ENCODE data around the gene TMEM87B. TPM values are rescaled to one million over a fixed set of nuclear protein-coding genes. Genes with fewer than 3 reads are reported as not detected.

TMEM87B gene
- total RNA-seq, 4 donors from 2014 or later = 12.5 to 25.4 (median 22.8) TPM

GRCh38 chr2:112154246-112155117 lies 99.4 kb downstream of the TMEM87B start:
- WGBS, 2 donors (ENCODE audit: low coverage in 1 of 2) = 87 to 88% methylated on average over 7 to 9 of the region's 14 CpGs
- Histone ChIP-seq H3K27ac (no peak overlapping the region), H3K36me3 (no peaks in the 10 kb centered on the region), H3K4me1 (no peaks in the 10 kb centered on the region), H3K9me3 (no peaks in the 10 kb centered on the region), H3K27me3 (no peaks in the 10 kb centered on the region), H3K4me3 (no peak overlapping the region)
- TF ChIP-seq EP300 (IDR thresholded peaks at IDR 0.05) (no peak), CTCF (IDR thresholded peaks at IDR 0.05) (no peak), POLR2A (IDR thresholded peaks at IDR 0.05) (no peak), POLR2AphosphoS5 (IDR thresholded peaks at IDR 0.05) (no peak)
- no peak for ATAC-seq

- H3K36me3 ChIP-seq = no peaks in the 10 kb centered on the region
- H3K27me3 ChIP-seq = no peaks in the 10 kb centered on the region
- no peak overlapping the region for H3K27ac ChIP-seq
- no peak overlapping the region for H3K4me3 ChIP-seq
- no peaks in the 10 kb centered on the region for H3K4me1 ChIP-seq
- no peaks in the 10 kb centered on the region for H3K9me3 ChIP-seq
- WGBS, 2 donors (ENCODE audit: low coverage in 1 of 2) = 75% methylated on average over 14 of the region's 27 CpGs; no CpG with 5 or more reads in 1 of the 2 donors
- ATAC-seq = no peak
- TF ChIP-seq POLR2AphosphoS5 (IDR thresholded peaks at IDR 0.05) (no peak), EP300 (IDR thresholded peaks at IDR 0.05) (no peak), POLR2A (IDR thresholded peaks at IDR 0.05) (no peak), CTCF (IDR thresholded peaks at IDR 0.05) (no peak)
These were observed 100.5 kb downstream of the TMEM87B start for GRCh38 chr2:112155331-112156151.

- WGBS, 2 donors (ENCODE audit: low coverage in 1 of 2) = 71 to 92% methylated on average over 6 to 10 of the region's 21 CpGs
- H3K9me3 ChIP-seq = no peaks in the 10 kb centered on the region
- no peaks in the 10 kb centered on the region for H3K36me3 ChIP-seq
- no peak for ATAC-seq
- H3K4me1 ChIP-seq = no peaks in the 10 kb centered on the region
- no peak overlapping the region for H3K27ac ChIP-seq
- TF ChIP-seq POLR2AphosphoS5 (IDR thresholded peaks at IDR 0.05) (no peak), EP300 (IDR thresholded peaks at IDR 0.05) (no peak), CTCF (IDR thresholded peaks at IDR 0.05) (no peak), POLR2A (IDR thresholded peaks at IDR 0.05) (no peak)
- H3K27me3 ChIP-seq = no peaks in the 10 kb centered on the region
- no peak overlapping the region for H3K4me3 ChIP-seq
These were observed 101.3 kb downstream of the TMEM87B start for GRCh38 chr2:112156152-112156986.

GRCh38 chr2:112157472-112157871 lies 102.4 kb downstream of the TMEM87B start:
- H3K4me3 ChIP-seq = no peak overlapping the region
- no peak for ATAC-seq
- H3K9me3 ChIP-seq = no peaks in the 10 kb centered on the region
- 56 to 67% methylated on average over 2 to 3 of the region's 3 CpGs for WGBS, 2 donors (ENCODE audit: low coverage in 1 of 2)
- H3K27ac ChIP-seq = no peak overlapping the region
- no peaks in the 10 kb centered on the region for H3K27me3 ChIP-seq
- no peaks in the 10 kb centered on the region for H3K36me3 ChIP-seq
- no peaks in the 10 kb centered on the region for H3K4me1 ChIP-seq
- TF ChIP-seq CTCF (IDR thresholded peaks at IDR 0.05) = no peak
- TF ChIP-seq EP300 (IDR thresholded peaks at IDR 0.05) = no peak
- no peak for TF ChIP-seq POLR2A (IDR thresholded peaks at IDR 0.05)
